ENCODE results near the gene RHOV. TPM values are rescaled to one million over a fixed set of nuclear protein-coding genes. Genes with fewer than 3 reads are reported as not detected.

Gene RHOV
- polyA plus RNA-seq, 1 donor from 2014 or later = 2.8 TPM

GRCh38 chr15:40906091-40906990 is 32.3 kb upstream of the RHOV start:
- Histone ChIP-seq H3K79me2 (replicated peaks; ENCODE audit: insufficient read depth, low read length) (no peaks in the 10 kb centered on the region), H3K4me3 (ENCODE audit: low read length) (no peak overlapping the region), H2AFZ (ENCODE audit: low read depth, low read length) (no peak overlapping the region), H3K27ac (ENCODE audit: low read length) (no peak overlapping the region), H3K36me3 (ENCODE audit: insufficient read depth, low read length) (no peaks in the 10 kb centered on the region), H3F3A (ENCODE audit: insufficient read depth, low read length, poor library complexity, severe bottlenecking) (peaks cover 4% of the 10 kb centered on the region), H3K9me2 (ENCODE audit: insufficient read depth, low read length) (no peaks in the 10 kb centered on the region), H3K4me2 (ENCODE audit: low read length) (no peak overlapping the region), H3K27me3 (ENCODE audit: insufficient read depth, low read depth, low read length) (no peaks in the 10 kb centered on the region), H3K9me3 (ENCODE audit: low read length) (no peaks in the 10 kb centered on the region), H3K9ac (ENCODE audit: low read length) (no peak overlapping the region), H4K20me1 (ENCODE audit: insufficient read depth) (peaks cover 8% of the 10 kb centered on the region)
- TF ChIP-seq EZH2 (IDR thresholded peaks at IDR 0.05; ENCODE audit: borderline replicate concordance, insufficient read depth, low read length, poor library complexity, severe bottlenecking) (no peak), SMC3 (conservative IDR thresholded peaks at IDR 0.05; ENCODE audit: poor library complexity) (peak; percentile 29), MXI1 (conservative IDR thresholded peaks at IDR 0.05; ENCODE audit: poor library complexity, severe bottlenecking) (no peak), POLR2AphosphoS5 (IDR thresholded peaks at IDR 0.05) (no peak), CTCF (IDR thresholded peaks at IDR 0.05; ENCODE audit: poor library complexity, severe bottlenecking) (peak; percentile 57), RAD21 (conservative IDR thresholded peaks at IDR 0.05) (no peak)
- TF ChIP-seq, protein P1, sequence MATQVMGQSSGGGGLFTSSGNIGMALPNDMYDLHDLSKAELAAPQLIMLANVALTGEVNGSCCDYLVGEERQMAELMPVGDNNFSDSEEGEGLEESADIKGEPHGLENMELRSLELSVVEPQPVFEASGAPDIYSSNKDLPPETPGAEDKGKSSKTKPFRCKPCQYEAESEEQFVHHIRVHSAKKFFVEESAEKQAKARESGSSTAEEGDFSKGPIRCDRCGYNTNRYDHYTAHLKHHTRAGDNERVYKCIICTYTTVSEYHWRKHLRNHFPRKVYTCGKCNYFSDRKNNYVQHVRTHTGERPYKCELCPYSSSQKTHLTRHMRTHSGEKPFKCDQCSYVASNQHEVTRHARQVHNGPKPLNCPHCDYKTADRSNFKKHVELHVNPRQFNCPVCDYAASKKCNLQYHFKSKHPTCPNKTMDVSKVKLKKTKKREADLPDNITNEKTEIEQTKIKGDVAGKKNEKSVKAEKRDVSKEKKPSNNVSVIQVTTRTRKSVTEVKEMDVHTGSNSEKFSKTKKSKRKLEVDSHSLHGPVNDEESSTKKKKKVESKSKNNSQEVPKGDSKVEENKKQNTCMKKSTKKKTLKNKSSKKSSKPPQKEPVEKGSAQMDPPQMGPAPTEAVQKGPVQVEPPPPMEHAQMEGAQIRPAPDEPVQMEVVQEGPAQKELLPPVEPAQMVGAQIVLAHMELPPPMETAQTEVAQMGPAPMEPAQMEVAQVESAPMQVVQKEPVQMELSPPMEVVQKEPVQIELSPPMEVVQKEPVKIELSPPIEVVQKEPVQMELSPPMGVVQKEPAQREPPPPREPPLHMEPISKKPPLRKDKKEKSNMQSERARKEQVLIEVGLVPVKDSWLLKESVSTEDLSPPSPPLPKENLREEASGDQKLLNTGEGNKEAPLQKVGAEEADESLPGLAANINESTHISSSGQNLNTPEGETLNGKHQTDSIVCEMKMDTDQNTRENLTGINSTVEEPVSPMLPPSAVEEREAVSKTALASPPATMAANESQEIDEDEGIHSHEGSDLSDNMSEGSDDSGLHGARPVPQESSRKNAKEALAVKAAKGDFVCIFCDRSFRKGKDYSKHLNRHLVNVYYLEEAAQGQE (IDR thresholded peaks at IDR 0.05; ENCODE audit: borderline replicate concordance) = no peak

DNA sequence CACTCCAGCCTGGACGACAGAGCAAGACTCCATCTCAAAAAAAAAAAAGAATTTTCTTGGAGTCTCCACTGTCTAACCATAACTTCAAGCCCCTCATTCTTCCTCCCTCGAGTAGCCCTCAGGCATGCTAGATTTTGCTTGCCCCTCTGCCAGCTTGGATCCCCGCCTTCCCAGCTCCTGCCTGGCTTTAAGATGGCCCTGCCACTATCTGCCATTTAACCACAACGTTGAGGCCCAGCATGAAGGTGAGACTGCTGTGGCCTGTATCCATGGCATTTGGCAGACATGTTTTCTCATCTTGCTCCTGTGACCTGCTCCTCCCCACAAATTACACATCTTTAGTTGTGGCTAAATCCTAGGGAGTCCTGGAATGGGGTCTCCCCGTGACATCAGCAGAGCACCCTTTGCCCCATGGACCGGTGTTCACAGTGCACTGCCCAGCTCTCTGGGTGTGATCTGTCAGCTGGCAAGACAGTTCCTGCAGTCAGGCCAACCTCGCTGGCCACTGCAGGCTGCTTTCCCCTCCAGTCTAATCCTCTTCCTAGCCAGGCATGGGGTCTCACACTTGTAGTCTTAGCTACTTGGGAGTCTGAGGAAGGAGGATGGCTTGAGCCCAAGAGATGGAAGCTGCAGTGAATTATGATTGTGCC is 30.6 kb upstream of the RHOV start:
- Histone ChIP-seq H3F3A (ENCODE audit: insufficient read depth, low read length, poor library complexity, severe bottlenecking) (peaks cover 4% of the 10 kb centered on the region), H3K4me3 (ENCODE audit: low read length) (no peak overlapping the region), H3K4me2 (ENCODE audit: low read length) (no peak overlapping the region), H3K27me3 (ENCODE audit: insufficient read depth, low read depth, low read length) (no peaks in the 10 kb centered on the region), H3K9ac (ENCODE audit: low read length) (no peak overlapping the region), H3K9me3 (ENCODE audit: low read length) (no peaks in the 10 kb centered on the region), H2AFZ (ENCODE audit: low read depth, low read length) (no peak overlapping the region), H3K27ac (ENCODE audit: low read length) (no peak overlapping the region), H4K20me1 (ENCODE audit: insufficient read depth) (peaks cover 8% of the 10 kb centered on the region), H3K36me3 (ENCODE audit: insufficient read depth, low read length) (no peaks in the 10 kb centered on the region), H3K9me2 (ENCODE audit: insufficient read depth, low read length) (no peaks in the 10 kb centered on the region), H3K79me2 (replicated peaks; ENCODE audit: insufficient read depth, low read length) (no peaks in the 10 kb centered on the region)
- TF ChIP-seq POLR2AphosphoS5 (IDR thresholded peaks at IDR 0.05) = no peak
- no peak for TF ChIP-seq CTCF (IDR thresholded peaks at IDR 0.05; ENCODE audit: poor library complexity, severe bottlenecking)
- TF ChIP-seq EZH2 (IDR thresholded peaks at IDR 0.05; ENCODE audit: borderline replicate concordance, insufficient read depth, low read length, poor library complexity, severe bottlenecking) = no peak
- TF ChIP-seq SMC3 (conservative IDR thresholded peaks at IDR 0.05; ENCODE audit: poor library complexity) = no peak
- no peak for TF ChIP-seq MXI1 (conservative IDR thresholded peaks at IDR 0.05; ENCODE audit: poor library complexity, severe bottlenecking)
- no peak for TF ChIP-seq RAD21 (conservative IDR thresholded peaks at IDR 0.05)
- TF ChIP-seq, protein P1 (IDR thresholded peaks at IDR 0.05; ENCODE audit: borderline replicate concordance) = no peak
- no peak for TF ChIP-seq TAF1 (IDR thresholded peaks at IDR 0.05; ENCODE audit: low read depth)
- TF ChIP-seq EP300 (conservative IDR thresholded peaks at IDR 0.05; ENCODE audit: poor library complexity, severe bottlenecking) = no peak
